Fibroblast of skin of right quadriceps (primary cell): Measurements from ENCODE around the gene GLIPR1.
"Not testable (repeated sequence)": the region's sequence is repeated elsewhere in the genome, so short reads cannot be mapped to it uniquely, and the experiment has no call there.

Source experiments
- DNase-seq: peaks from one replicate; pipeline ENCODE4 v3.0.0-alpha.2; 2013

The GLIPR1 gene

GRCh38 chr12:75480469-75480949 lies at the start of gene GLIPR1:
Gene GLIPR1, plus strand, starts transcription at chr12:75480755. Its CDS starts 126 bp downstream, at chr12:75480881.
- peak; percentile 99 for DNase-seq

GRCh38 chr12:75432924-75433323 lies 47.6 kb upstream of the GLIPR1 start:
- no peak for DNase-seq

- DNase-seq, result no peak
Measured at GRCh38 chr12:75437564-75437963, 43.0 kb upstream of the GLIPR1 start.

GRCh38 chr12:75438059-75438754 lies 42.3 kb upstream of the GLIPR1 start:
- no peak for DNase-seq

GRCh38 chr12:75439048-75439447 lies 41.5 kb upstream of the GLIPR1 start:
- peak; percentile 23 for DNase-seq

GRCh38 chr12:75439930-75440329 lies 40.6 kb upstream of the GLIPR1 start:
- DNase-seq, result peak; percentile 52

- not testable (repeated sequence) for DNase-seq
Measured at GRCh38 chr12:75441687-75442449, 38.7 kb upstream of the GLIPR1 start.

- DNase-seq, result not testable (repeated sequence)
Measured at GRCh38 chr12:75442454-75442853, 38.1 kb upstream of the GLIPR1 start.

- no peak for DNase-seq
Measured at GRCh38 chr12:75443709-75444108, 36.8 kb upstream of the GLIPR1 start.

- DNase-seq, result peak; percentile 68
Measured at GRCh38 chr12:75444429-75445136, 36.0 kb upstream of the GLIPR1 start.

GRCh38 chr12:75445137-75445507 lies 35.4 kb upstream of the GLIPR1 start:
- not testable (repeated sequence) for DNase-seq

GRCh38 chr12:75446857-75447256 lies 33.7 kb upstream of the GLIPR1 start:
- DNase-seq, result peak; percentile 91

- peak; percentile 34 for DNase-seq
Measured at GRCh38 chr12:75447691-75448393, 32.7 kb upstream of the GLIPR1 start.

- peak; percentile 46 for DNase-seq
Measured at GRCh38 chr12:75452675-75453330, 27.8 kb upstream of the GLIPR1 start.

- DNase-seq, result no peak
Measured at GRCh38 chr12:75455839-75456238, 24.7 kb upstream of the GLIPR1 start.

GRCh38 chr12:75457191-75457590 lies 23.4 kb upstream of the GLIPR1 start:
- DNase-seq, result no peak

GRCh38 chr12:75457866-75458265 lies 22.7 kb upstream of the GLIPR1 start:
- DNase-seq, result not testable (repeated sequence)

GRCh38 chr12:75459755-75460154 lies 20.8 kb upstream of the GLIPR1 start:
- DNase-seq, result no peak

GRCh38 chr12:75460204-75460603 lies 20.4 kb upstream of the GLIPR1 start:
- DNase-seq, result no peak

GRCh38 chr12:75471902-75472890 lies 8.4 kb upstream of the GLIPR1 start:
- no peak for DNase-seq

GRCh38 chr12:75474116-75474515 lies 6.4 kb upstream of the GLIPR1 start:
- DNase-seq, result no peak
